Measurements from ENCODE around the gene GP1BB.

The GP1BB gene

DNA sequence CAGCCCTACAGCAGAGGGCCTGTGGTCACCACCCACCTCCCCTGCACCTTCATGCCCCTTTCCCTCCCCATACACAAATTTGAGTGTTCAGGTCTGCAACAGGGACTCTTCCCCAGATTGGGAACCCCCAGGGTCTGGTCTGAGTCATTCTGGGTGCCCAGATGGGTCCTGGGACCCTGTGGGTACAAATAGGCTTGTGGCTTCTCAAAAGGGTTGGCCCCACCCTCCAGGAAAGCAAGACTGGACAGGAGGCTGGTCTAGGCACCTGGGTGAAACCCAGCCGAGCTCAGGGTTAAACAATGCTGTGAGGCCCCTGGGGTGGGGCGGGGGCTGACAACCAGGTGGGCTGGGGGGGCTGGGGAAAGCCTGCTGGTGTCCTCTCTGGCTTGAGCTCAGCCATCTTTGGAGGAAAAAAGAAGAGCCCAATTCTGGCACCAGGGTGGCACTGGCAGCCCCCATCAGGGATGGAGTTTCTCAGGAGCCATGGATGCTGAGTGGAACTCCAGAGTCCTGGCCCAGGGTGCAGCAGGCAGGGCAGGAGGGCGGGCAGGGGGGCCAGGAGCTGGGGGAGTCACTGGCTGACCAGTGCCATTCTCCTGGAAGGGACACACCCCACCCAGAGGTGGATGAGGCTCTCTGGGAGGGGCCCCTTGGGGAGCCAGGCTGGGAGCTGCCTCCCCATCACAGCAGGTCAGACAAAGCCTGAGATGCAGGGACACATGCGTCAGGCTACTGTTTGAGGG lies 8.0 kb upstream of the GP1BB start:
- Histone ChIP-seq H3K79me2 (ENCODE audit: control insufficient read depth, insufficient read depth, low read length, unreplicated experiment) (no peaks in the 10 kb centered on the region), H3K4me3 (ENCODE audit: low read depth, low read length) (peak overlapping the region; percentile 77), H3K27ac (ENCODE audit: low read depth, low read length) (no peak overlapping the region), H3K4me1 (ENCODE audit: control insufficient read depth, insufficient read depth, low read length, unreplicated experiment) (no peaks in the 10 kb centered on the region), H3K36me3 (ENCODE audit: insufficient read depth, low read length) (no peaks in the 10 kb centered on the region), H2AFZ (ENCODE audit: low read length, unreplicated experiment) (no peak overlapping the region), H3K27me3 (ENCODE audit: insufficient read depth, low read length) (no peaks in the 10 kb centered on the region)

- no peak overlapping the region for H2AFZ ChIP-seq (ENCODE audit: low read length, unreplicated experiment)
- H3K27me3 ChIP-seq (ENCODE audit: insufficient read depth, low read length): no peaks in the 10 kb centered on the region
Measured at GRCh38 chr22:19716041-19716828, 7.1 kb upstream of the GP1BB start.

DNA sequence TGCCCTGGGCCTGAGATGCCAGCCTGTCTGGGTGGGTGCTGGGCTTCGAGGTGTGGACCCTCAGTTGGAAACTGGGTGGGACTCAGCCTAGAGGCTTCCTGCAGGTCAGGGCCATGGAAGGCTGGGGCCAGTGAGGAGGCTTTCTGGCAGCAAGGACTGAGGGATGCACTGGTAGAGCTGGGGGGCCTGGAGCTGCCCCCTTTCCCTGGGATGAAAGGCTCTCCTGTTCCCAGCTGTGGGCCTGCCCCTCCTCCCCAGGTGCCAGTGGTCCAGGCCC lies 6.6 kb upstream of the GP1BB start:
- no peaks in the 10 kb centered on the region for H3K36me3 ChIP-seq (ENCODE audit: insufficient read depth, low read length)
- no peaks in the 10 kb centered on the region for H3K4me1 ChIP-seq (ENCODE audit: control insufficient read depth, insufficient read depth, low read length, unreplicated experiment)
- no peak overlapping the region for H3K27ac ChIP-seq (ENCODE audit: low read depth, low read length)
- no peaks in the 10 kb centered on the region for H3K79me2 ChIP-seq (ENCODE audit: control insufficient read depth, insufficient read depth, low read length, unreplicated experiment)
- no peak overlapping the region for H3K4me3 ChIP-seq (ENCODE audit: low read depth, low read length)
- H3K27me3 ChIP-seq (ENCODE audit: insufficient read depth, low read length): no peaks in the 10 kb centered on the region
- no peak overlapping the region for H2AFZ ChIP-seq (ENCODE audit: low read length, unreplicated experiment)

More at GRCh38 chr22:19716041-19716828, 7.1 kb upstream of the GP1BB start:
- H3K79me2 ChIP-seq (ENCODE audit: control insufficient read depth, insufficient read depth, low read length, unreplicated experiment): no peaks in the 10 kb centered on the region
- H3K36me3 ChIP-seq (ENCODE audit: insufficient read depth, low read length): no peaks in the 10 kb centered on the region
- no peak overlapping the region for H3K4me3 ChIP-seq (ENCODE audit: low read depth, low read length)
- H3K4me1 ChIP-seq (ENCODE audit: control insufficient read depth, insufficient read depth, low read length, unreplicated experiment): no peaks in the 10 kb centered on the region
- H3K27ac ChIP-seq (ENCODE audit: low read depth, low read length): no peak overlapping the region

DNA sequence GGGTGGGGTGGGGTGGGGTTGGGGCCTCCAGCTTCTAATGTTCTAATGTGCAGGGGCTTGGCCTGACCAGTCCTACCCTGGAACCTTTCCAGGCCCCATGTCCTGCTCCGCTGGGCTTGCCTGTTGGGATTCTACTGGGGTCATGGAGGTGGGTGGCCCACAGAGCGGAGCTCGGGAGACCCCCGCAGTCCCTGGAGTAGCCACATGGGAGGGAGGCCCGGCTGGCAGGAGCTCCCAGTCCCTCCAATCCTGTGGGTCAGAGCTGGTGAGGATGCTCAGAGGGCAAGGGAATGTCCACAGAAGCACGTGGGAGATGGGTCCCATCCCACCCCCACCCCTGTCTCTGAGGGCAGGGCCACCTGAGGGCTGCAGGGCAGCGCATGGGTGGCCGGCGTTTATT lies 6.2 kb upstream of the GP1BB start:
- no peaks in the 10 kb centered on the region for H3K4me1 ChIP-seq (ENCODE audit: control insufficient read depth, insufficient read depth, low read length, unreplicated experiment)
- H3K36me3 ChIP-seq (ENCODE audit: insufficient read depth, low read length): no peaks in the 10 kb centered on the region
- no peak overlapping the region for H2AFZ ChIP-seq (ENCODE audit: low read length, unreplicated experiment)
- no peaks in the 10 kb centered on the region for H3K27me3 ChIP-seq (ENCODE audit: insufficient read depth, low read length)
- H3K4me3 ChIP-seq (ENCODE audit: low read depth, low read length): no peak overlapping the region
- no peak overlapping the region for H3K27ac ChIP-seq (ENCODE audit: low read depth, low read length)
- H3K79me2 ChIP-seq (ENCODE audit: control insufficient read depth, insufficient read depth, low read length, unreplicated experiment): no peaks in the 10 kb centered on the region

GRCh38 chr22:19717691-19718455 lies 5.5 kb upstream of the GP1BB start:
- no peaks in the 10 kb centered on the region for H3K36me3 ChIP-seq (ENCODE audit: insufficient read depth, low read length)
- H3K4me3 ChIP-seq (ENCODE audit: low read depth, low read length): peak overlapping the region; percentile 80
- H2AFZ ChIP-seq (ENCODE audit: low read length, unreplicated experiment): peak overlapping the region; percentile 60
- H3K4me1 ChIP-seq (ENCODE audit: control insufficient read depth, insufficient read depth, low read length, unreplicated experiment): no peaks in the 10 kb centered on the region
- H3K79me2 ChIP-seq (ENCODE audit: control insufficient read depth, insufficient read depth, low read length, unreplicated experiment): no peaks in the 10 kb centered on the region
- no peak overlapping the region for H3K27ac ChIP-seq (ENCODE audit: low read depth, low read length)
- no peaks in the 10 kb centered on the region for H3K27me3 ChIP-seq (ENCODE audit: insufficient read depth, low read length)

DNA sequence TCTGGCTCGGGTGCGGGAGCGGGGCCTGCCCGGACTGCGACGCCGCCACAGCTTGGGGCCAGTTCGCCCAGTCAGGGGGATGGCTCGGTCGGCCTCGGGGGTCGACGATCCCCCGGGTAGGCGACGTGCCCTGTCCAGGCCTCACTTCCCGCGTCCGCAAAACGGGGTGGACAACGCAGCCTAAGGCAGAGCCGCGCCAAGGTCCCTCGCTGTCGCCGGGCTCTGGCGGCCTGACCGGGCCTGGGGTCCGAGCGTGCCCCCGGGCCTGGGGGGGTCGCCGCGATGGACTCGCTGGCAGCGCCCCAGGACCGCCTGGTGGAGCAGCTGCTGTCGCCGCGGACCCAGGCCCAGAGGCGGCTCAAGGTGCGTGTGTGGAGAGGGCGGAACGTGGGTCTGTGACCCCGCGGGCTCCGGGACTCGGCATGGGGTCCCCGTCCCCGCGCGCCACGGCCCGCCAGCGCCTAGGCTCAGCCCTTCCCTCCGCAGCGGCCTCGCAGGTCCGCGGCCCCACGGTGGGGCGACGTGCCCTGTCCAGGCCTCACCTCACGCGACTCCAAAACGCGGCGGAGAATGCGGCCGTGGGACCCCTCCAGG lies 4.8 kb upstream of the GP1BB start:
- H3K27ac ChIP-seq (ENCODE audit: low read depth, low read length): no peak overlapping the region
- H3K4me3 ChIP-seq (ENCODE audit: low read depth, low read length): peak overlapping the region; percentile 80
- H3K36me3 ChIP-seq (ENCODE audit: insufficient read depth, low read length): no peaks in the 10 kb centered on the region
- no peaks in the 10 kb centered on the region for H3K79me2 ChIP-seq (ENCODE audit: control insufficient read depth, insufficient read depth, low read length, unreplicated experiment)
- H3K4me1 ChIP-seq (ENCODE audit: control insufficient read depth, insufficient read depth, low read length, unreplicated experiment): no peaks in the 10 kb centered on the region
- H2AFZ ChIP-seq (ENCODE audit: low read length, unreplicated experiment): no peak overlapping the region
- no peaks in the 10 kb centered on the region for H3K27me3 ChIP-seq (ENCODE audit: insufficient read depth, low read length)

DNA sequence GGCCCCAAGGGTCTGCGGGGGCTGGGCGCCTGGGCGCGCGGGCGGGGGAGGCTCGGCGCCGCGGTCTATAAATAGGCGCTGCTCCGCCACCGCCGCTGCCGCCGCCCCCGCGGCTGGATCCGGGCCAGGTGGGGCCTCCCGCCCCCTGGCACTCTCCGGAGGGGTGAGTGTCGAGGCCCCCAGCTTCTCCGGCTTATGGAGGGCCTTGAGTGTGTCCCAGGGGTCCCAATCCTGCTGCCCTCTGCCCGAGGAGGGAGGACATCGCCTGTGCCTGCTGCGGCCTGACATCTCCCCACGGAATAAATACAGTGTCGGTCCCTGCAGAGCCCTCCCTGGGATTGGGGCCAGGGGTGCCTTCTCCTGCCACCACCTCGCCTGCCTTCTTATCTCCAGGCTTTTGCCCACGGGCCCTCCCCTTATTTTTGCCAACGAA lies 4.3 kb upstream of the GP1BB start:
- Histone ChIP-seq H3K4me3 (ENCODE audit: low read depth, low read length) (peak overlapping the region; percentile 80), H3K27ac (ENCODE audit: low read depth, low read length) (no peak overlapping the region), H3K79me2 (ENCODE audit: control insufficient read depth, insufficient read depth, low read length, unreplicated experiment) (no peaks in the 10 kb centered on the region), H3K27me3 (ENCODE audit: insufficient read depth, low read length) (no peaks in the 10 kb centered on the region), H3K4me1 (ENCODE audit: control insufficient read depth, insufficient read depth, low read length, unreplicated experiment) (no peaks in the 10 kb centered on the region), H2AFZ (ENCODE audit: low read length, unreplicated experiment) (no peak overlapping the region), H3K36me3 (ENCODE audit: insufficient read depth, low read length) (no peaks in the 10 kb centered on the region)

- Histone ChIP-seq H3K4me3 (ENCODE audit: low read depth, low read length) (peak overlapping the region; percentile 80), H3K36me3 (ENCODE audit: insufficient read depth, low read length) (no peaks in the 10 kb centered on the region), H3K27ac (ENCODE audit: low read depth, low read length) (no peak overlapping the region), H3K4me1 (ENCODE audit: control insufficient read depth, insufficient read depth, low read length, unreplicated experiment) (no peaks in the 10 kb centered on the region), H3K79me2 (ENCODE audit: control insufficient read depth, insufficient read depth, low read length, unreplicated experiment) (no peaks in the 10 kb centered on the region), H3K27me3 (ENCODE audit: insufficient read depth, low read length) (no peaks in the 10 kb centered on the region), H2AFZ (ENCODE audit: low read length, unreplicated experiment) (no peak overlapping the region)
Measured at GRCh38 chr22:19719488-19720021, 3.8 kb upstream of the GP1BB start.

DNA sequence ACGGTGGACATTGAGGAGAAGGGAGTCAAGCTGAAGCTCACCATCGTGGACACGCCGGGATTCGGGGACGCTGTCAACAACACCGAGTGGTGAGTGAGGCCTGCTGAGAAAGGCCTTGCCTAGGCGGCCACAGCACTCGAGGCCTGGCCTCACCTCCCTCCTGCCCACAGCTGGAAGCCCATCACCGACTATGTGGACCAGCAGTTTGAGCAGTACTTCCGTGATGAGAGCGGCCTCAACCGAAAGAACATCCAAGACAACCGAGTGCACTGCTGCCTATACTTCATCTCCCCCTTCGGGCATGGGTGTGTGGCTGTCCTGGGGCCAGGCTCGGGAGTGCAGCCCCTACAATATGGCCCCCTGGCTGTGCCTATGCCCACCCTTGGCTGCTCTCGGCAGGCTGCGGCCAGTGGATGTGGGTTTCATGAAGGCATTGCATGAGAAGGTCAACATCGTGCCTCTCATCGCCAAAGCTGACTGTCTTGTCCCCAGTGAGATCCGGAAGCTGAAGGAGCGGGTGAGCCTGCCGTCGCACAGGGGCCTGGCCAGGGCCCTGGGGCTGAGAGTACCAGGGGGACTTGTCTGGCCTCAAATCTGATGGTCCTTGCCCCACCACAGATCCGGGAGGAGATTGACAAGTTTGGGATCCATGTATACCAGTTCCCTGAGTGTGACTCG lies 3.0 kb upstream of the GP1BB start:
- Histone ChIP-seq H3K36me3 (ENCODE audit: insufficient read depth, low read length) (no peaks in the 10 kb centered on the region), H3K79me2 (ENCODE audit: control insufficient read depth, insufficient read depth, low read length, unreplicated experiment) (no peaks in the 10 kb centered on the region), H3K4me3 (ENCODE audit: low read depth, low read length) (no peak overlapping the region), H3K27me3 (ENCODE audit: insufficient read depth, low read length) (no peaks in the 10 kb centered on the region), H2AFZ (ENCODE audit: low read length, unreplicated experiment) (no peak overlapping the region), H3K27ac (ENCODE audit: low read depth, low read length) (no peak overlapping the region), H3K4me1 (ENCODE audit: control insufficient read depth, insufficient read depth, low read length, unreplicated experiment) (no peaks in the 10 kb centered on the region)

DNA sequence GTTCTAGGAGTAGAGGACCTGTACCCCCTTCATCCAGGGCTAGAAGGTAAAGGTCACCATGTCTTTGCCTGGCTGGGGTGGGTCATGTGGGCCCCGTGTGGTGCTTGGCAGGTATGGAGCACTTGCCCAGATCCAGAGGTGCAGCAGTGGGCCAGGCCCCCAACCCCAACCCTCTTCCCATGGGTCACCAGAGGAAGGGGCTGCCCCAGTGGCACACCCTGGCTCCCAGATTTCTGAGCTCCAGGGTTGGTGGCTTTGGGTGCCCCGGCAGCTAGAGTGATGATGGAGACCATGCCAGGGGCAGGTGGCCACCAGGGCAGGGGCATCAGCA lies 2.4 kb upstream of the GP1BB start:
- no peaks in the 10 kb centered on the region for H3K4me1 ChIP-seq (ENCODE audit: control insufficient read depth, insufficient read depth, low read length, unreplicated experiment)
- H3K27ac ChIP-seq (ENCODE audit: low read depth, low read length): no peak overlapping the region
- H3K4me3 ChIP-seq (ENCODE audit: low read depth, low read length): no peak overlapping the region
- H3K27me3 ChIP-seq (ENCODE audit: insufficient read depth, low read length): no peaks in the 10 kb centered on the region
- H3K79me2 ChIP-seq (ENCODE audit: control insufficient read depth, insufficient read depth, low read length, unreplicated experiment): no peaks in the 10 kb centered on the region
- no peak overlapping the region for H2AFZ ChIP-seq (ENCODE audit: low read length, unreplicated experiment)
- H3K36me3 ChIP-seq (ENCODE audit: insufficient read depth, low read length): no peaks in the 10 kb centered on the region
